OCI-LY3 (cell line): Measurements from ENCODE around the gene KIF3C.

Experiments used
- CTCF ChIP-seq: fragments of 200-600, 300-600 bp; sonication (generic); IDR thresholded peaks from 2 replicates; pipeline ENCODE4 v1.5.1; 2014; ENCODE audit warnings: antibody characterized with exemption, low read length, low read depth
- EZH2phosphoT487 ChIP-seq: fragments of 200-600 bp; shearing (Covaris generic); IDR thresholded peaks from 2 replicates; pipeline ENCODE4 v1.6.1; 2018; ENCODE audit warnings: antibody characterized with exemption, mixed run types, low read depth

- TF ChIP-seq CTCF = no peak
- TF ChIP-seq EZH2phosphoT487 = no peak
These were observed 90.6 kb downstream of the KIF3C start for GRCh38 chr2:25891672-25892071.
